Measurements from ENCODE around the gene SCUBE3. TPM values are rescaled to one million over a fixed set of nuclear protein-coding genes. Genes with fewer than 3 reads are reported as not detected.

Gene SCUBE3
- total and polyA plus RNA-seq, 9 of the 15 experiments (the other 6 are each of a cell fraction or from before 2014, with no cell fraction given), result 0.01 to 0.11 TPM; not detected in 7

DNA sequence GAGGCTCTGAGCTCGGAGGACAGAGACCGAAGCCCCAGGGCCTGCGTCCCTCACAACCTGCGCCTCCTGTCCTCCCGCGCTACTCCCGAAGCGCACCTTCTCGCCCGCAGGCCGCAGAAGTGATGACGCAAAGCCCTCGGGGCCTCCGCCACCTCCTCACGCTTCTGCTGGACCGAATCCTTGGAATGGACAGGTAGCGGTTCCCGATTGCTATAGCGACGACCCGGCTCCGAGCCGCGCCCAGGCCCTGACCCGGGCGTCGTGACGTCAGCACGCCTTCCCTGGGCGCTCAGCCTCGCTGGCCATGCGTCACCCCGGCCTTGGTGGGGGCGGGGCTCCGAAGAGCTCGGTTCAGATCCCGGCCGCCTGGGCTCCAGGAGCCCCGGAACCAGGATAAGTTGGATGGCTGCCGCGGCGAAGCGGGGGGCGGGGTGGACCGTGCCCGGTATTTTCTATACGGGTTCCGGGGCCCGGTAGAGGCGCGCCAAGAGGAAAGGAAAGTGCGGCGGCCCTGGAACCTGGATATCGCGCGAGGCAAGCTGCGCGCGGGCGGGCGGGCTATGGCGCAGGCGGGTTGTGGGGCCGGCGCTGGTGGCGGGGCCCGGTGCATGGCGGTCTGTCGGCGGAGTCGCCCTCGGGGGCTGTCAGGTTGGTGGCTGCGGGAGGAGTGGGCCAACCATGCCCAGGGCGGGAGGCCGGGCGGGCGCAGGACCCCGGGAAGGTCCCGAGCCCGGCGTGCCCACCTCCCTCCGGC, 45.6 kb downstream of the SCUBE3 start, which contains the start of gene ZNF76 (continued):
- TF ChIP-seq, protein P1, sequence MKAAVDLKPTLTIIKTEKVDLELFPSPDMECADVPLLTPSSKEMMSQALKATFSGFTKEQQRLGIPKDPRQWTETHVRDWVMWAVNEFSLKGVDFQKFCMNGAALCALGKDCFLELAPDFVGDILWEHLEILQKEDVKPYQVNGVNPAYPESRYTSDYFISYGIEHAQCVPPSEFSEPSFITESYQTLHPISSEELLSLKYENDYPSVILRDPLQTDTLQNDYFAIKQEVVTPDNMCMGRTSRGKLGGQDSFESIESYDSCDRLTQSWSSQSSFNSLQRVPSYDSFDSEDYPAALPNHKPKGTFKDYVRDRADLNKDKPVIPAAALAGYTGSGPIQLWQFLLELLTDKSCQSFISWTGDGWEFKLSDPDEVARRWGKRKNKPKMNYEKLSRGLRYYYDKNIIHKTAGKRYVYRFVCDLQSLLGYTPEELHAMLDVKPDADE (conservative IDR thresholded peaks at IDR 0.05; ENCODE audit: control insufficient read depth, low read depth, low read length), result 0 out of 2 replicates have a peak, but pooled peaks have one; percentile 57
- TF ChIP-seq RBM25 (IDR thresholded peaks at IDR 0.05; ENCODE audit: low read depth, low read length, severe bottlenecking), result peak; percentile 69
- TF ChIP-seq OTX1 (CRISPR knock-in tag; IDR thresholded peaks at IDR 0.05), result no peak
- TF ChIP-seq, protein P2, sequence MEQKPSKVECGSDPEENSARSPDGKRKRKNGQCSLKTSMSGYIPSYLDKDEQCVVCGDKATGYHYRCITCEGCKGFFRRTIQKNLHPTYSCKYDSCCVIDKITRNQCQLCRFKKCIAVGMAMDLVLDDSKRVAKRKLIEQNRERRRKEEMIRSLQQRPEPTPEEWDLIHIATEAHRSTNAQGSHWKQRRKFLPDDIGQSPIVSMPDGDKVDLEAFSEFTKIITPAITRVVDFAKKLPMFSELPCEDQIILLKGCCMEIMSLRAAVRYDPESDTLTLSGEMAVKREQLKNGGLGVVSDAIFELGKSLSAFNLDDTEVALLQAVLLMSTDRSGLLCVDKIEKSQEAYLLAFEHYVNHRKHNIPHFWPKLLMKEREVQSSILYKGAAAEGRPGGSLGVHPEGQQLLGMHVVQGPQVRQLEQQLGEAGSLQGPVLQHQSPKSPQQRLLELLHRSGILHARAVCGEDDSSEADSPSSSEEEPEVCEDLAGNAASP (IDR thresholded peaks at IDR 0.05), result no peak
- TF ChIP-seq YY1 (IDR thresholded peaks at IDR 0.05; ENCODE audit: borderline replicate concordance in 1 of 3, control insufficient read depth in 1 of 3, extremely low read depth in 1 of 3, insufficient read depth in 3 of 3, insufficient read length in 1 of 3, insufficient replicate concordance in 2 of 3, low read depth in 1 of 3, low read length in 2 of 3), result peak; percentile 60 to 89 (median 89)
- TF ChIP-seq SAFB2 (IDR thresholded peaks at IDR 0.05; ENCODE audit: borderline replicate concordance, low read depth, low read length, severe bottlenecking), result no peak
- TF ChIP-seq EWSR1 (IDR thresholded peaks at IDR 0.05; ENCODE audit: borderline replicate concordance, low read depth, partially characterized antibody), result no peak
- TF ChIP-seq GTF2F1 (IDR thresholded peaks at IDR 0.05; ENCODE audit: low read depth, low read length), result peak; percentile 26; the same call in 1 of the 2 replicates
- TF ChIP-seq ZNF174 (CRISPR knock-in tag; IDR thresholded peaks at IDR 0.05), result no peak
- TF ChIP-seq ZFP30 (CRISPR knock-in tag; IDR thresholded peaks at IDR 0.05; ENCODE audit: borderline replicate concordance), result no peak
- TF ChIP-seq SAFB (IDR thresholded peaks at IDR 0.05; ENCODE audit: borderline replicate concordance, low read depth, low read length), result no peak
